ENCODE measurements around the gene INHBA. TPM values are rescaled to one million over a fixed set of nuclear protein-coding genes. Genes with fewer than 3 reads are reported as not detected.
A peak's percentile ranks its signal among the peaks of the same experiment; 100 is the strongest.

The INHBA gene
- total and polyA plus RNA-seq, 7 experiments from 2014 or later, result 0.16 to 0.34 (median 0.29) TPM; not detected in 4

GRCh38 chr7:41731493-41732435, 28.9 kb upstream of the INHBA start:
- H3K27me3 Mint-ChIP-seq, result peaks cover 7 to 31% (median 17%) of the 10 kb centered on the region in 5 donors
- intact Hi-C loops (cut with micrococcal nuclease), result no loop called here
- no peak overlapping the region for H3K4me3 Mint-ChIP-seq
- ChIA-PET POLR2A (no interaction called here), CTCF (interaction anchor here (0.7 kb wide), 1 partner anchor 200 kb away, joined by 4 read pairs; no protein-coding TSS in a partner anchor)
- DNase-seq (no peak), ATAC-seq (peak; percentile 51)
- Histone ChIP-seq H3K27ac (ENCODE audit: low read depth, low read length) (no peak overlapping the region), H3K27me3 (ENCODE audit: control insufficient read depth in 2 of 2, insufficient read depth in 2 of 2, low read length in 2 of 2) (no peaks in the 10 kb centered on the region), H3K4me3 (ENCODE audit: low read length) (no peak overlapping the region), H3K9me3 (ENCODE audit: control insufficient read depth in 2 of 3, low read length in 3 of 3) (no peaks in the 10 kb centered on the region), H3K4me1 (ENCODE audit: control insufficient read depth in 2 of 2, insufficient read depth in 2 of 2, low read length in 2 of 2) (no peaks in the 10 kb centered on the region), H3K36me3 (ENCODE audit: control insufficient read depth in 2 of 3, insufficient read depth in 3 of 3, low read length in 3 of 3) (no peaks in the 10 kb centered on the region)
- no peaks in the 10 kb centered on the region for H3K36me3 Mint-ChIP-seq
- H3K27ac Mint-ChIP-seq, result no peak overlapping the region
- H3K4me1 Mint-ChIP-seq, result peaks cover 0 to 15% (median 0%) of the 10 kb centered on the region in 7 donors
- peaks cover 0 to 4% (median 0%) of the 10 kb centered on the region in 11 donors for H3K9me3 Mint-ChIP-seq

- no peak overlapping the region for H3K27ac Mint-ChIP-seq
- no peak for DNase-seq
- intact Hi-C loops (cut with micrococcal nuclease), result no loop called here
- Histone ChIP-seq H3K4me3 (ENCODE audit: low read length) (no peak overlapping the region), H3K9me3 (ENCODE audit: control insufficient read depth in 2 of 3, low read length in 3 of 3) (no peaks in the 10 kb centered on the region), H3K36me3 (ENCODE audit: control insufficient read depth in 2 of 3, insufficient read depth in 3 of 3, low read length in 3 of 3) (no peaks in the 10 kb centered on the region), H3K27me3 (ENCODE audit: control insufficient read depth in 2 of 2, insufficient read depth in 2 of 2, low read length in 2 of 2) (no peaks in the 10 kb centered on the region), H3K4me1 (ENCODE audit: control insufficient read depth in 2 of 2, insufficient read depth in 2 of 2, low read length in 2 of 2) (no peaks in the 10 kb centered on the region), H3K27ac (ENCODE audit: low read depth, low read length) (no peak overlapping the region)
- peaks cover 0 to 15% (median 0%) of the 10 kb centered on the region in 7 donors for H3K4me1 Mint-ChIP-seq
- H3K4me3 Mint-ChIP-seq, result no peak overlapping the region
- H3K36me3 Mint-ChIP-seq, result no peaks in the 10 kb centered on the region
- peaks cover 4 to 22% (median 9%) of the 10 kb centered on the region in 5 donors for H3K27me3 Mint-ChIP-seq
- POLR2A ChIA-PET, result no interaction called here
- H3K9me3 Mint-ChIP-seq, result peaks cover 0 to 4% (median 0%) of the 10 kb centered on the region in 11 donors
- CTCF ChIA-PET, result no interaction called here
- ATAC-seq, result no peak
Observed at GRCh38 chr7:41730668-41731067, 27.8 kb upstream of the INHBA start.

- POLR2A ChIA-PET, result no interaction called here
- intact Hi-C loops (cut with micrococcal nuclease), result no loop called here
- H3K27ac Mint-ChIP-seq, result no peak overlapping the region
Observed at GRCh38 chr7:41730161-41730560, 27.3 kb upstream of the INHBA start.

GRCh38 chr7:41729059-41729458, 26.2 kb upstream of the INHBA start:
- POLR2A ChIA-PET, result no interaction called here
- DNase-seq (no peak), ATAC-seq (no peak)
- no peaks in the 10 kb centered on the region for H3K9me3 ChIP-seq (ENCODE audit: control insufficient read depth in 2 of 3, low read length in 3 of 3)
- no peak overlapping the region for H3K27ac ChIP-seq (ENCODE audit: low read depth, low read length)
- intact Hi-C loops (cut with micrococcal nuclease), result no loop called here
- no peaks in the 10 kb centered on the region for H3K4me1 ChIP-seq (ENCODE audit: control insufficient read depth in 2 of 2, insufficient read depth in 2 of 2, low read length in 2 of 2)
- no peaks in the 10 kb centered on the region for H3K36me3 ChIP-seq (ENCODE audit: control insufficient read depth in 2 of 3, insufficient read depth in 3 of 3, low read length in 3 of 3)
- no peaks in the 10 kb centered on the region for H3K27me3 ChIP-seq (ENCODE audit: control insufficient read depth in 2 of 2, insufficient read depth in 2 of 2, low read length in 2 of 2)
- no peak overlapping the region for H3K4me3 ChIP-seq (ENCODE audit: low read length)
- CTCF ChIA-PET, result no interaction called here
- H3K27me3 Mint-ChIP-seq, result peaks cover 4 to 20% (median 12%) of the 10 kb centered on the region in 5 donors
- no peak overlapping the region for H3K27ac Mint-ChIP-seq
- H3K4me3 Mint-ChIP-seq, result no peak overlapping the region
- no peaks in the 10 kb centered on the region for H3K36me3 Mint-ChIP-seq
- H3K4me1 Mint-ChIP-seq, result peaks cover 0 to 15% (median 0%) of the 10 kb centered on the region in 7 donors
- H3K9me3 Mint-ChIP-seq, result peaks cover 0 to 4% (median 0%) of the 10 kb centered on the region in 11 donors

More at GRCh38 chr7:41730161-41730560, 27.3 kb upstream of the INHBA start:
- no peaks in the 10 kb centered on the region for H3K36me3 Mint-ChIP-seq
- H3K4me1 Mint-ChIP-seq, result peaks cover 0 to 15% (median 0%) of the 10 kb centered on the region in 7 donors
- H3K27me3 Mint-ChIP-seq, result peaks cover 4 to 17% (median 9%) of the 10 kb centered on the region in 5 donors
- no peaks in the 10 kb centered on the region for H3K9me3 ChIP-seq (ENCODE audit: control insufficient read depth in 2 of 3, low read length in 3 of 3)
- peaks cover 0 to 4% (median 0%) of the 10 kb centered on the region in 11 donors for H3K9me3 Mint-ChIP-seq
- CTCF ChIA-PET, result no interaction called here
- no peak overlapping the region for H3K4me3 ChIP-seq (ENCODE audit: low read length)
- H3K27me3 ChIP-seq (ENCODE audit: control insufficient read depth in 2 of 2, insufficient read depth in 2 of 2, low read length in 2 of 2), result no peaks in the 10 kb centered on the region
- DNase-seq (no peak), ATAC-seq (no peak)
- no peaks in the 10 kb centered on the region for H3K36me3 ChIP-seq (ENCODE audit: control insufficient read depth in 2 of 3, insufficient read depth in 3 of 3, low read length in 3 of 3)
- no peak overlapping the region for H3K27ac ChIP-seq (ENCODE audit: low read depth, low read length)
- no peak overlapping the region for H3K4me3 Mint-ChIP-seq
- H3K4me1 ChIP-seq (ENCODE audit: control insufficient read depth in 2 of 2, insufficient read depth in 2 of 2, low read length in 2 of 2), result no peaks in the 10 kb centered on the region

GRCh38 chr7:41725013-41725412, 22.1 kb upstream of the INHBA start:
- H3K36me3 ChIP-seq (ENCODE audit: control insufficient read depth in 2 of 3, insufficient read depth in 3 of 3, low read length in 3 of 3), result no peaks in the 10 kb centered on the region
- Mint-ChIP-seq H3K36me3 (no peaks in the 10 kb centered on the region), H3K27me3 (peaks cover 4 to 24% (median 12%) of the 10 kb centered on the region in 5 donors), H3K4me1 (no peaks in the 10 kb centered on the region), H3K27ac (no peak overlapping the region), H3K9me3 (peaks cover 0 to 4% (median 0%) of the 10 kb centered on the region in 11 donors), H3K4me3 (no peak overlapping the region)
- ChIA-PET POLR2A (no interaction called here), CTCF (no interaction called here)
- no peaks in the 10 kb centered on the region for H3K4me1 ChIP-seq (ENCODE audit: control insufficient read depth in 2 of 2, insufficient read depth in 2 of 2, low read length in 2 of 2)
- intact Hi-C loops (cut with micrococcal nuclease), result no loop called here
- H3K27me3 ChIP-seq (ENCODE audit: control insufficient read depth in 2 of 2, insufficient read depth in 2 of 2, low read length in 2 of 2), result no peaks in the 10 kb centered on the region
- DNase-seq, result no peak
- no peak overlapping the region for H3K4me3 ChIP-seq (ENCODE audit: low read length)
- ATAC-seq, result no peak
- no peaks in the 10 kb centered on the region for H3K9me3 ChIP-seq (ENCODE audit: control insufficient read depth in 2 of 3, low read length in 3 of 3)
- no peak overlapping the region for H3K27ac ChIP-seq (ENCODE audit: low read depth, low read length)

- POLR2A ChIA-PET, result no interaction called here
- peaks cover 4 to 21% (median 7%) of the 10 kb centered on the region in 5 donors for H3K27me3 Mint-ChIP-seq
- no peak overlapping the region for H3K4me3 Mint-ChIP-seq
Observed at GRCh38 chr7:41720886-41721285, 18.0 kb upstream of the INHBA start.

More at GRCh38 chr7:41720886-41721285, 18.0 kb upstream of the INHBA start:
- no peaks in the 10 kb centered on the region for H3K36me3 ChIP-seq (ENCODE audit: control insufficient read depth in 2 of 3, insufficient read depth in 3 of 3, low read length in 3 of 3)
- H3K27me3 ChIP-seq (ENCODE audit: control insufficient read depth in 2 of 2, insufficient read depth in 2 of 2, low read length in 2 of 2), result no peaks in the 10 kb centered on the region
- peaks cover 0 to 2% (median 0%) of the 10 kb centered on the region in 11 donors for H3K9me3 Mint-ChIP-seq
- H3K4me3 ChIP-seq (ENCODE audit: low read length), result no peak overlapping the region
- H3K4me1 Mint-ChIP-seq, result no peaks in the 10 kb centered on the region
- H3K4me1 ChIP-seq (ENCODE audit: control insufficient read depth in 2 of 2, insufficient read depth in 2 of 2, low read length in 2 of 2), result no peaks in the 10 kb centered on the region
- no peaks in the 10 kb centered on the region for H3K9me3 ChIP-seq (ENCODE audit: control insufficient read depth in 2 of 3, low read length in 3 of 3)
- ATAC-seq (no peak), DNase-seq (no peak)
- intact Hi-C loops (cut with micrococcal nuclease), result no loop called here
- H3K27ac Mint-ChIP-seq, result no peak overlapping the region
- H3K27ac ChIP-seq (ENCODE audit: low read depth, low read length), result no peak overlapping the region
- CTCF ChIA-PET, result no interaction called here
- H3K36me3 Mint-ChIP-seq, result no peaks in the 10 kb centered on the region

Data from naive thymus-derived CD4-positive, alpha-beta T cell (primary cell).